NCI-H526 (cell line): Measurements from ENCODE around the gene SLC25A41.
A peak's percentile ranks its signal among the peaks of the same experiment; 100 is the strongest.
"Not testable (repeated sequence)": the region's sequence is repeated elsewhere in the genome, so short reads cannot be mapped to it uniquely, and the experiment has no call there.

Experiments used
- DNase-seq, 2 experiments: peaks; one replicate each; lab custom pipeline; 2025; lab: John Stamatoyannopoulos, UW

Gene SLC25A41

DNA sequence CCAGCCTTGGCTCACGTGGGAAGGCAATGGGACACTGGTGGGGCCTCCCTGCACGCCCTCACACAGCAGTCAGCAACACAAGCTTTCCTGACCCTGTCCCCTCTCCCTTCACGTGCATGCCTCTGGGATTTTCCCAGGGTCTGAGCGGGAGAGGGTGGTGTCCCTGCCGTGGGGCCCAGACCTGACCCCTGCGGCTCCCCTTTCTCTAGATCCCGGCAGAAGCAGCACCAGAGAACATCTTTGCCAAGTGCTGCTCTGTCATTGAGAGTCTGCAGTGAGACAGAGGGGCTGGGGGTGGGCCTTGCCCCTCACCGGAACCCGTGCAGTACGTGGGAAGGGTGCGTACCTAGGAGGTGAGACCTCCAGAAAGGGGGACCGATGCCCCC is 21.5 kb downstream of the SLC25A41 start:
- DNase-seq, result no peak

DNA sequence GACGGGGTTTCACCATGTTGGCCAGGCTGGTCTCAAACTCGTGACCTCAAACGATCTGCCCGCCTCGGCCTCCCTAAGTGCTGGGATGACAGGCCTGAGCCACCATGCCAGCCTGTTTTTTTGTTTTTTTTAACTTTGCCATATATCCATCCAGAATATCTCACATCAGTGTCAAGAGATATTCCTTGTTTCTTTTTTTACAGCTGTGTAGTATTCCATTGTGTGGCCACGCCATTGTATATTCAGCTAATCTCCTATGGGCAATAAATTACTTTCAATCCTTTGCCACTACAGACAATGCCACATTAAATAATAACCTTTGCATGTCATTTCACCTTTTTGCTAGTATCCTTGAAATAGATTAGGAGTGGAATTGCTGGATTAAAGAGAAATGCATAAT is 24.2 kb downstream of the SLC25A41 start:
- DNase-seq, result no peak

DNA sequence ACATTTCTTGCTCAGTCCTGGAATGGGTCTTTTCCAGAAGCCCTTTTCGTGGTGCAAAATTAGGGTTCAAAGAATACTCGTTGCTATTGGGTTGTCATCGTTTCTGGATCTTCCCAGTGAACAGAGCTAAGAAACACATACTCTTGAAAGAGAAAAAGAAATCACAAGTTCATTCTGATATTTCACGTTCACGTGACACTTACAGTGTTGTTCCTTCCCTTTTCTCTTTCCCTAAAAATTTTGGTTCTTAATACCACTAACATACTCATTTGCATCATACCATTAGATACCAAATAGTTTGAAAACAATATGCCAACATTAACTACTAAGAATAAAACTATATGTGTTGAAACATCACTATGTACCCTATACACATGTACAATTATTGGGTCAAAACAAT is 27.2 kb downstream of the SLC25A41 start:
- DNase-seq, result no peak

DNA sequence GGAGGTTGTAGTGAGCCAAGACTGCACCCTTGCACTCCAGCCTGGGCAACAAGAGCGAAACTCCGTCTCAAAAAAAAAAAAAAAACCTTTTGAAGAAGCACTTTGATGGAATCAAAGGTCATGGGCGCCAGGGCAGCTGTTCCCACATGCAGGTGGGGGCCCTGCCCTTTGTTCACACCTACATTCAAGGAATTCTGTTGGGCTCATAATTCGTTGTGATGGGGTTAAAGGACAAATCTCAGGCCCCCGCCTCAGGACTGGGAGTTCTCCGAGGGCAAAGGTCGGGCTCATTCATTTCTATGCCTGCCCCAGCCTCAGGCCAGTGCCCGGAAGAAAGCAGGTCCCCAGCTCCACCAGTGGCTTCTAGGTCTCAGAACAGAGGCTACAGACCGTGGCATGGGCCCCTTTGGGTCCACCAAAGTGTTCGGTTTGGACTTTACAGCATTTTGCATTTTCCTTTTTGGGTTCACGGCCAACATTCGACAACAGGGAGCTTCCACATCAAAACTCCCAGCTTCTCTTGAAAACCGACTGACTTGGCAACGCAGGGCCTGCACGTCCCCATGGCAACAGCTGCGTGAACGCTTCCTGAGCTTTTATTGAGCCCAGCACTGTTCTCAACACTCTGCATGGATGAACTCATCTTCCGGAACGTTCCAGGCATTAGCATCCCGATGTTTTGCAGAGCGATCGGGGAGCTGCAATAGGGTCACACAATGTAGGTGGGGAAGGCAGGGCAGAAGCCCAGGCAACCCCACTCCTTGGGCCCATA is 30.5 kb downstream of the SLC25A41 start:
- no peak for DNase-seq

DNA sequence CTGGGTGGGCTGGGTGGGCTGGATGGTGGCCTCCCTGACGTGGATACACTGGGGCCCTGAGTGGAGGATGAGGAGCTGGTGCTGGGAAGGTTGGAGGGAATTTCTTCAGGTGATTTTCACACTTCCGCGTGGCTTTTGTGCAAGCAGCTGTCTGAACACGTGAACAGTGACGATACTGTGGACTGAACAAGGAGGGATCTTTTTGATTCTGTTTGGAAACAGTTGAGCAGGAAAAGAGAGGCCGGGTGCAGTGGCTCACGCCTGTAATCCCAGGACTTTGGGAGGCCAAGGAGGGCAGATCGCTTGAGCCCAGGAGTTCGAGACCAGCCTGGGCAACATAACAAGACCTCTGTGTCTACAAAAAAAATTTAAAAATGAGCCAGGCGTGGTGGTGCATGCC is 31.5 kb downstream of the SLC25A41 start:
- no peak for DNase-seq

DNA sequence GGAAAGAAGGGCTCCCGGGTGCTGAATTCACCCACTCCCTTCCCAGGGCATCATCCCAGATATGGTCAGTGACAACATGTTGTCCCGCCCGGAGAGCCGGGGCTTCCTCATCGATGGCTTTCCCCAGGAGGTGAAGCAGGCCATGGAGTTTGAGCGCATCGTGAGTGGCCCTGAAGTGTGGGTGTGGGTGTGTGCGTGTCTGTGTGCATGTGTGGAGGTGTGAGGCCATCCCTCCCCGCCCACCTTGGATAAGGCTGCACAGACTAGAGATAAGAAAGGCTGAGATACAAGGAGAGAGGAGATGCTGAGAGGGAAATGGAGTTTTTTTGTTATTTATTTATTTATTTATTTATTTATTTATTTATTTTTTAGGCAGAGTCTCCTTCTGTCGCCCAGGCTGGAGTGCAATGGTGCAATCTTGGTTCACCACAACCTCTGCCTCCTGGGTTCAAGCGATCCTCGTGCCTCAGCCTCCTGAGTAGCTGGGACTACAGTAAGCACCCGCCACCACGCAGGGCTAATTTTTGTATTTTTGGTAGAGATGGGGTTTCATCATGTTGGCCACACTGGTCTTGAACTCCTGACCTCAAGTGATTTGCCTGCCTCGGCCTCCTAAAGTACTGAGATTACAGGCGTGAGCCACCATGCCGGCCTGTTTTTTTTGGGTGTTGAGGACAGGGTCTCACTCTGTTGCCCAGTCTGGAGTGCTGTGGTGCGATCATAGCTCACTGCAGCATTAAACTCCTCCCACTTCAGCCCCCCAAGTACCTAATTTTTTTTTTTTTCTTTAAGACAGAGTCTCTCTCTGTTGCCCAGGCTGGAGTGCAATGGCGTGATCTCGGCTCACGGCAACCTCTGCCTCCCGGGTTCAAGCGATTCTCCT is 33.3 kb downstream of the SLC25A41 start:
- not testable (repeated sequence) for DNase-seq

DNA sequence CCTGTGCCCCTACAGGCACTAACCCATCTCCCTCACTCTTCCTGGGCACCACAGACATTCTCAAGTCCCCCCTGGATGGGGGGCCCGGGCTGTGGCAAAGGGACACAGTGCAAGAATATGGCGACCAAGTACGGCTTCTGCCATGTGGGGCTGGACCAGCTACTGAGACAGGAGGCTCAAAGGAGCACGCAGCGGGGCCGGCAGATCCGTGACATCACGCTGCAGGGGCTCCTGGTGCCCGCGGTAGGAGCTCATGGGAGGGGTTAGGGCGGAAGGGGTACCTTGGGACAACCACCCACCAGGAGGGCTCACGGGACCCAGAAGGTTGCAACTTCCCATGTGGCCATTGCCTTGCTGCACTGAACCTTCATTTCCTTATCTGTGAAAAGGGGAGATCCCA is 37.3 kb downstream of the SLC25A41 start:
- no peak for DNase-seq

DNA sequence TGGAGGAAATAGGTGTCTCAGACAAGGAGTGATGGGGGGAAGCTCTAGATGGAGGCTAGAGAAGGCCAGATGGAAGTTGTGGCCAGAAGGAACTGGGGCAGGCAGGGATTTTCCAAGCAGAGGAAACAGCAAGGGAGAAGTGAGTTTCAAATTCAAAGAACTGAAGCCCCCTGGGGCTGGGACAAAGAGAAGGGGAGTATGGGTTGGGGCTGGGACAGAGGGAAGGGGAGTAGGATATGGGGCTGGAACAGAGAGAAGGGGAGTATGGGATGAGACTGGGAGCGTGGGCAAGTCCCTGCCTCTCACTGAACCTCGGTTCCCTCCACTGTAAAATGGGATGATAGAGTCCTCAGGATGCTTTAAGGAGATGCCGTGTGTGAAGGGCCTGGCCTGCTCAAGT is 38.7 kb downstream of the SLC25A41 start:
- no peak for DNase-seq

DNA sequence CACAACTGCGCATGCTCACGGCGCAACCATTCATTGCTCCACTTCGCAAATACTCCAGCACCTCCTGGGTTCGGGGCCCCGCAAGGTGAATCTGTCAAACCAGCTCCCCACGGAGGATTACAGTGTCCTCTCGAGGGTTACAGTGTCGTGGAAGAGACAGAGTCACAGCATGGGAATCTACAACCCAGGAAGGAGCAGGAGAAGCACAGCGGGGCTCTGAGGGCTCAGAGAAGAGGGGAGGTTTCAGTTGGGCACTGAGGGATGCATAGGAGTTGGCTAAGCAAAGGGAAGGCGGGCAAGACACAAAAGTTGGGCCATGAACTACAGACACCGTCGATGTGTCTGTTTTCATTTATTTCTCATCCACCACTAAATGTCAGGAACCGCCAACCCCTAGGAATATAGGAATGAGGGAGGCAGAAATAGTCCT is 39.6 kb downstream of the SLC25A41 start:
- no peak for DNase-seq

DNA sequence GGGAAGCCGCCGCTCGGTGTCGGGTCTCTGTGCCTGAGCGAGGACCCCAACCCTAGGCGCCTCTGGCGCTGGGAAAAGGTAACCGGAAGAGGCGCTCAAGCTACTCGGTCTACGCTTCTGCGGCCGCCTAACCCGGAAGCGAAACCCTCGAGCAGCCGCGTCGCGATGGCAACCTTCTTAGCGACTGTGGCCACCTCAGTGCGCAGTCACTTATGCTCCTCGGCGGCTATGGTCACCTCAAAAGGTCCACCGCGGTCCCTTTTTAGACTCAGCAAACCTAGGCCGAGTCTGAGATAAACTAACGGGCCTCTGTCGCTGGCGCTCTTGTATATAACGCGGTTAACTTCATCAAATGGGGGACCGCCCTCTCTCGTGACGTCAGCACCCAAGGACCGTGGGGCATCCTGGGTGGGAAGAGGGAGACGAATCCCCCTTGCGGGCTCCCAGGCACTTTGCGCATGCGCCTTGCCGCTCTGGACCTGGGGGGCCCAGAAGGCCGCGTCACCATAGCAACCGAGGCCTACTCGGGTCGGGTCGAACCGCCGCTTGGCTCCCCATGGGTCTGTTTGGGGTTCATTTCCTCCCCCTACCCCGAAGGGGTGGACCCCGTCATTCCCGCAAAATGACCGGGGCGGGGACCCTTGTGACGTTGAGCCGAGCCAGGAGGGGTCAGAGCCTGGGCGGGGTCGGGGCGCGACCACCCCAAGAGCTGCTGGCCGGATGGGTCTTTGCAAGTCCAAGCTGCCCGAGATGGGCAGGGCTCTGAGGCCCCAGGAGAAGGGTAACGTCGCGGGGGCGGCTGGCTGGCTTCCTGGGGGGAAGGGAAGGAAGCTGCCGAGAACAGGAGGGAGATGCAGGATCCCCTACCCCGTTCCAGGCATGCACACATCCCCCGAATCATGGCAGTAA is 40.2 kb downstream of the SLC25A41 start, which contains the start of gene GTF2F1:
GTF2F1 (minus strand) TSS at position 91 of the 909 bp plus-strand sequence. CDS start 169 bp downstream, outside the sequence.
- DNase-seq, result peak; percentile 83 to 88

DNA sequence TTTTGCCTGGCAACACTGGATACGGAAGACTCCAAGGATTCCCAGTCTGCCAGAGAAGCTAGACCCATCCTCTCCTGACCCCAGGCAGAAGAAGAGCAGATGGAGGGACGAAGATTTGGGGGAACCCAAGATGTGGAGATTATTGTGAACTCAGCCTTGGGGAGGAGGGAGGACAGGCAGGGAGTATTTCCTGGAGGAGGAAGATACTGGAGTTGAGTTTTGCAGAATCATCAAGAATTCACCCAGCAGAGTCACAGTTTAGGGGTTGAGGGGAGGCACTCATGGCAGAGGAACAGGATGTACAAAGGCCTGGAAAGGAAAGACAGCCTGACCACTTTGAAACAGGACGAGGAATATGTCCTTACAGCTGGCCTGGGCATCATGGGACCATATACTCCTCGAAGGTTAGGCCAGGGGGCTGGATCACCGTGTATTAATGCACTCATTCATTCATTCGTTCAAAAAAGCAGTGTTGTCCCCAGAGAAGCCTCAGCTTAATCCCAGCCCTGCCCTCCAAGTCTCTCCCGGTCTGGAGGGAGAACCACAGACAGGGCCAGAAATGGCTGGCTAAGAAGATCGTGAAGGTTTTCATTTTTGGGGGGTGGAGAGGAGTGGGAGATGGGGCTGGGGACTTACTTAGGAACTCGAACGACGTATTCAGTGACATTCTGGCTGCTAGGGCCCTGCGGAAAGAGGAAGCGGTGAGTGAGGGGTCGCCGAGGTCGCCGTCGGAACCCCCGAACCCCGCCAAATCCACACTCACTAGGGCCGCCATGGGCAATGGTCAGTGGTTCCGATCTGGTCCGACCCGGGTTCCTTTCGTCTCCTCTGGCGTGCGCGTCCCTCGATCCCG is 41.1 kb downstream of the SLC25A41 start:
- no peak for DNase-seq

DNA sequence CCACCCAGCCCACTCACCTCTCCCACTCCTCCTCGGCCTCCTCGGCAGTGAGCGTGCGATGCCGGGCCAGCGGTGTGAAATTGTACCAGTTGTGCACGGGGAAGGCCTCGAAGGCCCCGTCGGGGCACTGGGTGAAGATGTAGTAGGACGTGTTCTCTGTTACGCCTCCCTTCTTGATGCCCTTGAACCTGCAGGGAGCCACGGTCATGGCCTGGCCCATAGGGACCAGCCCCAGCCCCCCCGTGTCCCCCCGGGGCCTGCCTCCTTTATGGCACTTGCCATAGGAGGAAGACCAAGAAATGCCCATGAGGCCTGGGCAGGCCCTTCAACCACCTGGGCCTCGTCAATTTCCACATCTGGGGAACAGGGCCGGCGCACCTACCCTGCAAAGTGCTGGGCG is 46.2 kb downstream of the SLC25A41 start:
- no peak for DNase-seq

DNA sequence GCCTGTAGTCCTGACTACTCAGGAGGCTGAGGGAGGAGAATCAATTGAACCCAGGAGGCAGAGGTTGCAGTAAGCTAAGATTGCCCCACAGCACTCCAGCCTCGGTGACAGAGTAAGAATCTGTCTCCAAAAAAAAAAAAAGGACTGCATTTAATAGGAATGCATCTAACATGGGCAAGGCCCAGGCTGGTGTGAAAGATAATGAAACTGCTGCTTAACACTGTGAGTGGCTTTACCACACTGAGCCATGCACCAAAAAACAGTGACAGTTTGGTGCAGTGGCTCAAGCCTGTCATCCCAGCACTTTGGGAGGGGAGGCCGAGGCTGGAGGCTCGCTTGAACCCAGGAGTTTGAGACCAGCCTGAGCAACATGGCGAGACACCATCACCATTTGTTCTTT is 49.2 kb downstream of the SLC25A41 start:
- DNase-seq, result no peak

DNA sequence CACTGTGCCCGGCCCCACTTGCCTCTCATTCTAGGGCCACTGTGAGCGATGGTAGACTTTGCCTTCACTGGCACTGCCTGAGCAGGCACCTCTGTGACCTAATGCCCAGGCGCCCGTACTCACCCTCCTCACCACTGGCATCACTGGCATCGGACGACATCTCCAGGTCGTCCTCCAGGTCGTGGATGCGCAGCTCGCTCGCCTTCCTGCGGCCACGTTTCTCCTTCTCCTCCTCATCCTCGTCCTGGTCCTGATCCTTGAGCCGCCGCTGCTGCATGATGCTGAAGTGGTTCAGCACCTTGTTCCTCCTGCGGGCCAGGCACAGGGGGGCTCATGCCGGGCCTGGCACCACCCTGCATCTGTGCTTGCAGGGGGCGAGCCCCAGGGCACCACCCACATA is 50.4 kb downstream of the SLC25A41 start:
- no peak for DNase-seq

DNA sequence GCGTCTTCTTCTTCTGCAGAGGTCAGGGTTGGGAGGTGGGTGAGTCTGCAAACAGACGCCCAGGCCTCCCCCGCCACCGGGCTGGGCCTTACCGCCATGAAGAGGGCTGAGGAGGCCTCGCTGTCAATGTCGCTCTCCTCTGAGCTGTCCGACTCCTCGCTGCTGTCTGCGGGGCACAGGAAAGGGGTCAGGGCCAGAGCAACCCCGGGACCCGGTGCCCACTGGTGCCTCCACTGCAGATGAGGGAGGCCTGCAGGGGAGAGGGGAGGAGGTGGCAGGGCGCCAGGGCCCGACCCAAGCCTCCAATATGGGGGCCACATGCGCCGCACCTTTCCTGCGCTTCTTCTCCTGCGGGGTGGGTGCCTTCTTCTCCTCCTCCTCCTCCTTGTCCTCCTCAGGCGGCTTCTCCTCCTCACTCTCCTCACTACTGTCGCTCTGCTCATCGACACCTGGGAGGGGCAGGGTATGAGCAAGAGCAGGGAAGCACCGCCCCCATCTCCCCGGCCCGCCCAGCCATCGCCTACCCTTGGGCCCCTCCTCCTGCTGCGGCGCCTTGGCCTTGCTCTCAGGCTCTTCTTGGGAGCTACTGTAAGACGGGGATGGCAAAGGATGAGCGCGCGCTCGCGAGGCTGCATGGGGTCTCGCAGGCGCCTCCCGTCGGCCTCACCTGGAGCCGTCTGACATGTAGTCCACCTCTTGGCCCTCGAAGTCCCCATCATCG is 52.4 kb downstream of the SLC25A41 start:
- DNase-seq, result no peak

DNA sequence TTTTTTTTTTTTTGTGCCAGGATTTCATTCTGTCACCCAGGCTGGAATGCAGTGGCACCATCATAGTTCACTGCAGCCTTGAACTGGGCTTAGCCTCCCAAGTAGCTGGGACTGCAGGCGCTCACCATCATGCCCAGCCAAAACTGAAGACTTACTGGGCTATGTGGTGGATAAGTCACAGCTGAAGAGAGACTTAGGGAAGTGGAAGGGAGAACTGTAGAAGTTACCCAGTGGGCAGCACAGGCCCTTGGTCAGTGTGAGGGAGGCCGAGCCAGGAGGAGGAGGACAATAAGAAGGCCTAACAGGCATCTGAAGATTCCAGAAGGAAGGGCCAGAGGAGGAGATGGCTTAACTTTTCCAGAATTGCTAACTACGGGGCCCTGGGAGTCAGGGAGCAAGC is 53.8 kb downstream of the SLC25A41 start:
- DNase-seq, result no peak

DNA sequence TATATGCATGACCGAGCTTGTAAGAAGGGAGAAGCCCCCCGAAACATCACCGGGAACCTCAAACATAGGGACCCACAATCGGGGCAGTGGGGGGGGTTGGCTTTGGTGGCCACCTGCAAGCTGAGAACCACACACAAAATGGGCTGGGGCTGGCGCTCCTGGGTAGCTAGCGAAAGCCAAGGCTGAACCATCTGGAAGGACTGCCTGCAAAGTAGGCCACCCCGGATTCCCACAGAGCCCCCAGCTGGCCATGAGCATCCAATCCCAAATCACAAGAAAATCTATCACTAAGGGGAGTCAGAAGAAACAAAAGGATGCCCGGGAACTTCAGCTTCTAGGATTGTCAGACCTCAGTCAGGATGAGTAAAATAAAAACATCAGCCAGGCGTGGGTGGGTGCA is 55.1 kb downstream of the SLC25A41 start:
- DNase-seq, result no peak

DNA sequence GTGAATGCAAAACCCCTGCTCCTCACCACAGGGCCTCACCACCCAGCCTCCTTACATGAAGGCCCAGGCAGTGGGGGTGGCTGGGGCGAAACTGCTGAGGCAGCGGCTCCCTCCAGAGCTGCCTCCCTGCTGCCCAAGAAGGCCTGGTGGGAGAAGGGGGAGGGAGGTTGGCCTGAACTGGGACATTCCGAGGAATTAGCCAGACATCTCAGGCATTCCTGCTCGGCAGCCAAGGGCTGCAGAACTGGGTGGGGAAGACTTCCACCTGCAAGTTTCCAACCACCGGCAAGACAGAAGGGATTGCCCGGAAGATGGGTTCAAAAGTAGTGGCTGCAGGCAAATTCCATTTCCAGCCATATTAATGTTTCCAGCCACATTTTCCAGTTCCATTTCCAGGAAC is 55.5 kb downstream of the SLC25A41 start:
- DNase-seq, result no peak

DNA sequence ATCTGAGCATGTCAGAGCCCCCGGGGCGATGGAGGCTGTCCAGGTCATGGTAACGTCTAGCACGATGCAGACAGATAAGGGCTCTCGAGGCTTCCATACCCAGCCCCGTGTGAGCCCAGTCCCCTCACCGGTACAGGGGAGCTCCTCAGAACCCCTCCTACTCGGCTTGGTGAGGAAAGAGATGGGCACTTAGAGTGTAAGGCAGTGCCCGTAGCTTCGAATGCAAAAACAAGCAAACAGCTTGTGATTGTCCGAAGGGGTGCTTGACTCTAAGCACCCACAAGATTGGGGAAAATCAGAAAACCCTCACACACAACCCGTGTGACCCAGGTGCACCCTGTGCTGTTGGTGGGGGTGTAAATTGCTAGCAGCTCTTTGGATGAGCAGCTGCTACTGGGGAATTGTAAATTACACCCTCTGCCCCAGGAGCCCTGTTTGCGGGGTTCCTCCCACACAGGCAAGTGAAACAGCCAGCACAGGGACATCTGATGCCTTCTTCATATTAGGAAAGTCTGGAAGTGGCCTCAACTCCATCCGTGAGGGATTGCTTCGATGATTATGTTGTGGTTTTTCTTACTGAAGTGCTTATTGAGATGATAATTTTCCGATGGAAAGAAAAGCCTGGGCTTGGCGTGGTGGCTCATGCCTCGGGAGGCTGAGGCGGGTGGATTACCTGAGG is 56.9 kb downstream of the SLC25A41 start:
- DNase-seq, result no peak
